Sigmoid colon (tissue), 4 donors: ENCODE results near the gene JPH4.

ENCODE experiments used
- POLR2A ChIP-seq, 2 donors: fragments of 450-650 bp; IDR thresholded peaks; one replicate each; pipeline ENCODE4 v1.6.1; 2016; ENCODE audit warnings: antibody characterized with exemption in 2 of 2, mild to moderate bottlenecking in 2 of 2, moderate library complexity in 2 of 2
- POLR2AphosphoS5 ChIP-seq, 4 donors: sonication (generic); formaldehyde crosslinking; IDR thresholded peaks; one replicate each; pipeline ENCODE4 v1.6.1; 2017; ENCODE audit warnings: antibody characterized with exemption in 4 of 4
- TF ChIP-seq, protein P1 (sequence below), 4 experiments: fragments of 450-650 bp in 3 of 4; fragments of 200-600 bp in 1 of 4; IDR thresholded peaks; one replicate each; pipeline ENCODE4 v1.5.1; 2016 to 2019; ENCODE audit warnings: antibody characterized with exemption in 4 of 4, mild to moderate bottlenecking in 3 of 4, moderate library complexity in 2 of 4

DNA sequence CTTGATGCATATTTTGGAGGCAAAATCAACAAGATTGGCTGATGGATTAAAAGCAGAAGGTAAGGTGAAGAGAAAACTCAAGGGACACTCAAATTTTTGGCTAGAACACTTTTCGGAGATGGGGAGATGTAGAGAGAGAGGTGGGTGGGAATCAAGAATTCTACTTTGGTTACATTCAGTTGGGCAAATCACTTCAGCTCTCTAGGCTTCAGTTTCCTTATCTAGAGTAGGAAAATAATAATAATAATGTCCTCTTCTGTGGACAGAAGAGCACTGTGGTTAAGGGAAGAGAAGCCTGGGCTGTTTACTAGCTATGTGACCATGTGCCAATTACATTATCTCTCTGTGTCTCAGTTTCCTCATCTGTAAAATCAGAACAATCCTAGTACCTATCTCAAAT is 34.2 kb upstream of the JPH4 start:
- TF ChIP-seq, protein P1, sequence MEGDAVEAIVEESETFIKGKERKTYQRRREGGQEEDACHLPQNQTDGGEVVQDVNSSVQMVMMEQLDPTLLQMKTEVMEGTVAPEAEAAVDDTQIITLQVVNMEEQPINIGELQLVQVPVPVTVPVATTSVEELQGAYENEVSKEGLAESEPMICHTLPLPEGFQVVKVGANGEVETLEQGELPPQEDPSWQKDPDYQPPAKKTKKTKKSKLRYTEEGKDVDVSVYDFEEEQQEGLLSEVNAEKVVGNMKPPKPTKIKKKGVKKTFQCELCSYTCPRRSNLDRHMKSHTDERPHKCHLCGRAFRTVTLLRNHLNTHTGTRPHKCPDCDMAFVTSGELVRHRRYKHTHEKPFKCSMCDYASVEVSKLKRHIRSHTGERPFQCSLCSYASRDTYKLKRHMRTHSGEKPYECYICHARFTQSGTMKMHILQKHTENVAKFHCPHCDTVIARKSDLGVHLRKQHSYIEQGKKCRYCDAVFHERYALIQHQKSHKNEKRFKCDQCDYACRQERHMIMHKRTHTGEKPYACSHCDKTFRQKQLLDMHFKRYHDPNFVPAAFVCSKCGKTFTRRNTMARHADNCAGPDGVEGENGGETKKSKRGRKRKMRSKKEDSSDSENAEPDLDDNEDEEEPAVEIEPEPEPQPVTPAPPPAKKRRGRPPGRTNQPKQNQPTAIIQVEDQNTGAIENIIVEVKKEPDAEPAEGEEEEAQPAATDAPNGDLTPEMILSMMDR (IDR thresholded peaks at IDR 0.05) = no peak
- TF ChIP-seq POLR2A (IDR thresholded peaks at IDR 0.05) (no peak), POLR2AphosphoS5 (IDR thresholded peaks at IDR 0.05) (no peak)
